Fibroblast of lung (primary cell): ENCODE measurements around the gene TRAPPC2L. TPM values are rescaled to one million over a fixed set of nuclear protein-coding genes. Genes with fewer than 3 reads are reported as not detected.
"Not testable (repeated sequence)": the region's sequence is repeated elsewhere in the genome, so short reads cannot be mapped to it uniquely, and the experiment has no call there.

Experiments
- DNase-seq, 2 donors: peaks; one replicate each; pipeline versions ENCODE4 v3.0.0 to v3.0.0-alpha.2; 2010; ENCODE audit warnings: low read depth in 2 of 2
- H2AFZ ChIP-seq: 2 replicates; pipeline ENCODE4 v1.5.1; 2012; ENCODE audit warnings: low read length, control low read depth, inconsistent platforms
- H3K27ac ChIP-seq: 2 replicates; pipeline ENCODE4 v1.5.1; 2011; ENCODE audit warnings: low read length, control low read depth; ENCODE audit not compliant: insufficient read depth
- H3K27me3 ChIP-seq: 2 replicates; pipeline ENCODE4 v1.5.1; 2011; ENCODE audit warnings: mild to moderate bottlenecking, low read length; ENCODE audit not compliant: control insufficient read depth, insufficient read depth
- H3K36me3 ChIP-seq: 2 replicates; pipeline ENCODE4 v1.5.1; 2011; ENCODE audit warnings: low read length; ENCODE audit not compliant: control insufficient read depth, insufficient read depth
- H3K4me1 ChIP-seq: 2 replicates; pipeline ENCODE4 v1.5.1; 2011; ENCODE audit warnings: low read length; ENCODE audit not compliant: control insufficient read depth, insufficient read depth; ENCODE audit errors: extremely low read depth
- H3K4me2 ChIP-seq: 2 replicates; pipeline ENCODE4 v1.5.1; 2011; ENCODE audit warnings: low read length, control low read depth; ENCODE audit not compliant: insufficient read depth; ENCODE audit errors: extremely low read depth
- H3K4me3 ChIP-seq, 4 experiments: fragments of 200-600 bp in 1 of 4; sonication (generic) in 1 of 4; replicated peaks in 1 of 4; 2 replicates each; pipeline ENCODE4 v1.5.1; 2011 to 2016; ENCODE audit warnings: low read length in 4 of 4, low read depth in 3 of 4, mild to moderate bottlenecking in 3 of 4, control low read depth in 2 of 4, inconsistent platforms in 1 of 4, mixed read lengths in 1 of 4; ENCODE audit not compliant: insufficient read depth in 1 of 4; ENCODE audit errors: control extremely low read depth in 1 of 4
- H3K79me2 ChIP-seq: 2 replicates; pipeline ENCODE4 v1.5.1; 2012; ENCODE audit warnings: mild to moderate bottlenecking, low read length, inconsistent platforms; ENCODE audit not compliant: control insufficient read depth, insufficient read depth
- H3K9ac ChIP-seq: 2 replicates; pipeline ENCODE4 v1.5.1; 2011; ENCODE audit warnings: mild to moderate bottlenecking, low read length, control low read depth; ENCODE audit not compliant: insufficient read depth
- H3K9me3 ChIP-seq: 2 replicates; pipeline ENCODE4 v1.5.1; 2012; ENCODE audit warnings: low read depth, low read length; ENCODE audit not compliant: control insufficient read depth, insufficient read depth
- H4K20me1 ChIP-seq: 2 replicates; pipeline ENCODE4 v1.5.1; 2011; ENCODE audit warnings: low read length; ENCODE audit not compliant: control insufficient read depth, insufficient read depth; ENCODE audit errors: extremely low read depth
- EZH2 ChIP-seq: IDR thresholded peaks from 2 replicates; pipeline ENCODE4 v1.5.1; 2012; ENCODE audit warnings: low read length, control low read depth, mild to moderate bottlenecking; ENCODE audit errors: missing control alignments
- polyA plus RNA-seq, 2 donors: library from polyadenylated mRNA; depleted of rRNA in 1 of 2; stranded (reverse) in 1 of 2; unstranded in 1 of 2; fragments of >200 nt; gene quantifications; 2 replicates each; pipeline ENCODE4 v1.2.1, GENCODE V29; 2011 to 2012; ENCODE audit warnings: missing spikeins in 1 of 2
- total RNA-seq: library from RNA; depleted of rRNA; stranded (reverse); fragments of >200 nt; gene quantifications from 2 replicates; pipeline ENCODE4 v1.2.1, GENCODE V29; 2014
- TF ChIP-seq, protein P1 (sequence below), 2 donors: IDR thresholded peaks in 1 of 2; conservative IDR thresholded peaks in 1 of 2; 1 replicate in 1 of 2; 2 replicates in 1 of 2; pipeline ENCODE4 v1.5.1; 2011 to 2012; ENCODE audit warnings: low read length in 2 of 2, control low read depth in 1 of 2, inconsistent platforms in 1 of 2, low read depth in 1 of 2, mild to moderate bottlenecking in 1 of 2

Gene TRAPPC2L
- total and polyA plus RNA-seq, 2 donors (not counting 1 experiment from before 2014, with no cell fraction given), result 47.7 to 63.7 TPM

DNA sequence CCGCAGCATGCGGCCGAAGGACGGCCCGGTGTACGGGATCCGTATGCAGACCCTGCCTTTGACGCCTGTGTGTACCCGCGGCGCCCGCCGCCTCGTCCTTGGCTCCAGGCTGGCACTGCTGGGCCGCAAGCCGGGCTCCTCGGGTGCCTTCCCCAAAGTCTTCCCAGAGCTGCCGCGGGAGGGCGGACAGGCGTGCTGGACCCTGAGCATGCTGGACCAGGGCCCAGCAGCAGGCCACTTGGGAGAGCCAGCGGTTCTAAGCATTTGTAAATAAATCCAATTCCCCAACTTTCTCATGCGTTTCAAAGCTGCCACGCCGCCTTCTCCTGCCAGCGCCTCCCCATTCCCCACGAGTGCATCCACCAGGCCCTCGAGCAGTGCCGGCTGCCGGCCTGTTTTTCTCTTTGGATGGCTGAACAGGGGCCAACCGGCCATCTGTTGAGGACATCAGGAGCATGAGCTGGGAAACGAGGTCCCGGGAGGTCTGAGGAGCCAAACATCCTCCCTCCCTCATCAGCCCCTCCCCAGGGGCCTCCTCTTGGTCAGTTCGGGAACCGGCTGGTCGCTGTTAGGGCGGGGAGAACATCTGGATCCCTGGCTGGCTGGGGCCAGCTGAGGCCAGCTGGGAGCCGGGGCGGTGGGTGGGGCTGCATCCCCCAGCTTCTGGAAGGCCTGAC lies 30.1 kb downstream of the TRAPPC2L start:
- peak overlapping the region; percentile 5 for H2AFZ ChIP-seq
- H3K9ac ChIP-seq, result peak overlapping the region; percentile 23
- no peaks in the 10 kb centered on the region for H3K79me2 ChIP-seq
- TF ChIP-seq, protein P1, sequence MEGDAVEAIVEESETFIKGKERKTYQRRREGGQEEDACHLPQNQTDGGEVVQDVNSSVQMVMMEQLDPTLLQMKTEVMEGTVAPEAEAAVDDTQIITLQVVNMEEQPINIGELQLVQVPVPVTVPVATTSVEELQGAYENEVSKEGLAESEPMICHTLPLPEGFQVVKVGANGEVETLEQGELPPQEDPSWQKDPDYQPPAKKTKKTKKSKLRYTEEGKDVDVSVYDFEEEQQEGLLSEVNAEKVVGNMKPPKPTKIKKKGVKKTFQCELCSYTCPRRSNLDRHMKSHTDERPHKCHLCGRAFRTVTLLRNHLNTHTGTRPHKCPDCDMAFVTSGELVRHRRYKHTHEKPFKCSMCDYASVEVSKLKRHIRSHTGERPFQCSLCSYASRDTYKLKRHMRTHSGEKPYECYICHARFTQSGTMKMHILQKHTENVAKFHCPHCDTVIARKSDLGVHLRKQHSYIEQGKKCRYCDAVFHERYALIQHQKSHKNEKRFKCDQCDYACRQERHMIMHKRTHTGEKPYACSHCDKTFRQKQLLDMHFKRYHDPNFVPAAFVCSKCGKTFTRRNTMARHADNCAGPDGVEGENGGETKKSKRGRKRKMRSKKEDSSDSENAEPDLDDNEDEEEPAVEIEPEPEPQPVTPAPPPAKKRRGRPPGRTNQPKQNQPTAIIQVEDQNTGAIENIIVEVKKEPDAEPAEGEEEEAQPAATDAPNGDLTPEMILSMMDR (conservative IDR thresholded peaks at IDR 0.05 in 1 of 2, IDR thresholded peaks at IDR 0.05 in 1 of 2; ENCODE audit: low read depth in 1 of 2, low read length in 2 of 2), result peak; percentile 30 to 32
- no peak for TF ChIP-seq EZH2
- no peak overlapping the region for H3K4me3 ChIP-seq
- peak in 1 of 2 donors; percentile 96 for DNase-seq
- H3K4me2 ChIP-seq, result peak overlapping the region; percentile 15
- H3K4me1 ChIP-seq, result peaks cover 17% of the 10 kb centered on the region
- no peaks in the 10 kb centered on the region for H3K36me3 ChIP-seq
- H3K27me3 ChIP-seq, result no peaks in the 10 kb centered on the region
- H3K27ac ChIP-seq, result peak overlapping the region; percentile 26
- no peaks in the 10 kb centered on the region for H3K9me3 ChIP-seq
- no peaks in the 10 kb centered on the region for H4K20me1 ChIP-seq

- Histone ChIP-seq H3K27ac (peak overlapping the region; percentile 26), H3K9me3 (no peaks in the 10 kb centered on the region), H3K4me2 (no peak overlapping the region), H3K27me3 (no peaks in the 10 kb centered on the region), H3K4me1 (peaks cover 17% of the 10 kb centered on the region), H4K20me1 (no peaks in the 10 kb centered on the region), H3K4me3 (no peak overlapping the region), H2AFZ (no peak overlapping the region), H3K79me2 (no peaks in the 10 kb centered on the region), H3K36me3 (no peaks in the 10 kb centered on the region), H3K9ac (no peak overlapping the region)
- DNase-seq, result no peak
- TF ChIP-seq, protein P1 (conservative IDR thresholded peaks at IDR 0.05 in 1 of 2, IDR thresholded peaks at IDR 0.05 in 1 of 2; ENCODE audit: low read depth in 1 of 2, low read length in 2 of 2), result no peak
- TF ChIP-seq EZH2, result no peak
Observed at GRCh38 chr16:88888057-88888456, 31.1 kb downstream of the TRAPPC2L start.

GRCh38 chr16:88888461-88889387 lies 31.8 kb downstream of the TRAPPC2L start:
- Histone ChIP-seq H3K9ac (no peak overlapping the region), H3K27me3 (no peaks in the 10 kb centered on the region), H3K9me3 (no peaks in the 10 kb centered on the region), H3K79me2 (no peaks in the 10 kb centered on the region), H2AFZ (no peak overlapping the region), H3K4me1 (peaks cover 17% of the 10 kb centered on the region), H3K4me3 (no peak overlapping the region), H4K20me1 (no peaks in the 10 kb centered on the region), H3K36me3 (no peaks in the 10 kb centered on the region), H3K4me2 (no peak overlapping the region), H3K27ac (no peak overlapping the region)
- no peak for TF ChIP-seq EZH2
- TF ChIP-seq, protein P1 (conservative IDR thresholded peaks at IDR 0.05 in 1 of 2, IDR thresholded peaks at IDR 0.05 in 1 of 2; ENCODE audit: low read depth in 1 of 2, low read length in 2 of 2), result no peak
- DNase-seq, result no peak

DNA sequence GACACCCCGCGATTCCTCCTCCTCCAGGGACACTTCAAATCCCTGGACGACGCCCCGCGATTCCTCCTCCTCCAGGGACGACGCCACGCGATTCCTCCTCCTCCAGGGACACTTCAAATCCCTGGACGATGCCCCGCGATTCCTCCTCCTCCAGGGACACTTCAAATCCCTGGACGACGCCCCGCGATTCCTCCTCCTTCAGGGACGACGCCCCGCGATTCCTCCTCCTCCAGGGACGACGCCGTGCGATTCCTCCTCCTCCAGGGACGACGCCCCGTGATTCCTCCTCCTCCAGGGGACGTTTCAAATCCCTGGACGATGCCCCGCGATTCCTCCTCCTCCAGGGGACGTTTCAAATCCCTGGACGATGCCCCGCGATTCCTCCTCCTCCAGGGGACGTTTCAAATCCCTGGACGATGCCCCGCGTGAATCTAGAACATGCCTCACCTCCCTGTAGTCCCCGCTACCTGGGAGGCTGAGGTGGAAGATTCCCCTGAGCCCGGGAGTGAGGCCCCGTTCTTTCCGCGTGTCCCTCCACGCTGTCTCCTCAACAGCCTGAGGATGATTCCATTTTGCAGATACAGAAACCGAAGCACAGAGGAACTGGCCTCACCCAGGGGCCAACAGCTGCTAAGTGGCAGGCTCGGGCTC lies 32.9 kb downstream of the TRAPPC2L start:
- not testable (repeated sequence) for H3K9ac ChIP-seq, H2AFZ ChIP-seq, DNase-seq, H3K4me3 ChIP-seq, H3K79me2 ChIP-seq, H3K27me3 ChIP-seq, H4K20me1 ChIP-seq, H3K9me3 ChIP-seq, H3K36me3 ChIP-seq, H3K4me2 ChIP-seq, H3K27ac ChIP-seq
- H3K4me1 ChIP-seq, result peaks cover 17% of the 10 kb centered on the region
